RWPE1 (cell line): ENCODE results near the gene C2orf49.
A peak's percentile ranks its signal among the peaks of the same experiment; 100 is the strongest.

Experiments
- CTCF ChIA-PET: fragments of 350-600 bp; sonication (Branson Sonifier 250); formaldehyde crosslinking; extraction: SDS; loops from one replicate; lab custom pipeline; 2021; lab: Yijun Ruan, JAX
- POLR2A ChIA-PET: fragments of 400-600 bp; formaldehyde crosslinking; extraction: SDS; loops from one replicate; lab custom pipeline; 2020; ENCODE audit warnings: antibody characterized with exemption; ENCODE audit not compliant: low non-redundant PET; lab: Yijun Ruan, JAX
- DNase-seq: peaks from one replicate; pipeline ENCODE4 v3.0.0; 2012; ENCODE audit warnings: low spot score
- H3K27ac ChIP-seq: fragments of 450-650 bp; 2 replicates; pipeline ENCODE4 v1.5.1; 2017
- CTCF ChIP-seq: fragments of 450-650 bp; conservative IDR thresholded peaks from 2 replicates; pipeline ENCODE4 v1.5.1; 2017; ENCODE audit warnings: low read depth, mild to moderate bottlenecking

C2orf49 gene

GRCh38 chr2:105373344-105373781 is 36.0 kb downstream of the C2orf49 start:
- TF ChIP-seq CTCF: no peak
- H3K27ac ChIP-seq: peak overlapping the region; percentile 51
- POLR2A ChIA-PET: no interaction called here
- DNase-seq: no peak
- CTCF ChIA-PET: no interaction called here

- POLR2A ChIA-PET: no interaction called here
Observed at GRCh38 chr2:105373895-105374401, 36.6 kb downstream of the C2orf49 start.

GRCh38 chr2:105375001-105375561 is 37.7 kb downstream of the C2orf49 start:
- POLR2A ChIA-PET: no interaction called here
- no peak for TF ChIP-seq CTCF
- CTCF ChIA-PET: no interaction called here
- H3K27ac ChIP-seq: peak overlapping the region; percentile 28
- DNase-seq: no peak

More at GRCh38 chr2:105373895-105374401, 36.6 kb downstream of the C2orf49 start:
- CTCF ChIA-PET: no interaction called here
- TF ChIP-seq CTCF: no peak
- no peak for DNase-seq
- peak overlapping the region; percentile 51 for H3K27ac ChIP-seq

- ChIA-PET POLR2A (no interaction called here), CTCF (no interaction called here)
- H3K27ac ChIP-seq: peak overlapping the region; percentile 28
- no peak for DNase-seq
- TF ChIP-seq CTCF: no peak
Observed at GRCh38 chr2:105376010-105376409, 38.7 kb downstream of the C2orf49 start.

GRCh38 chr2:105376789-105377240 is 39.5 kb downstream of the C2orf49 start:
- DNase-seq: no peak
- H3K27ac ChIP-seq: no peak overlapping the region
- TF ChIP-seq CTCF: no peak
- ChIA-PET CTCF (no interaction called here), POLR2A (no interaction called here)

GRCh38 chr2:105377871-105378270 is 40.5 kb downstream of the C2orf49 start:
- POLR2A ChIA-PET: no interaction called here
- DNase-seq: no peak
- CTCF ChIA-PET: no interaction called here
- H3K27ac ChIP-seq: peak overlapping the region; percentile 19
- no peak for TF ChIP-seq CTCF
